ENCODE measurements around the gene NCKAP5.

Gene NCKAP5

GRCh38 chr2:132780651-132781050 is 787.6 kb downstream of the NCKAP5 start:
- no peak for DNase-seq

GRCh38 chr2:132779206-132779721 is 789.0 kb downstream of the NCKAP5 start:
- DNase-seq = no peak

GRCh38 chr2:132776287-132776686 is 792.0 kb downstream of the NCKAP5 start:
- DNase-seq = no peak

- no peak for DNase-seq
These were observed 794.1 kb downstream of the NCKAP5 start for GRCh38 chr2:132774189-132774588.

GRCh38 chr2:132773331-132773730 is 794.9 kb downstream of the NCKAP5 start:
- no peak for DNase-seq

GRCh38 chr2:132772340-132772739 is 795.9 kb downstream of the NCKAP5 start:
- no peak for DNase-seq

GRCh38 chr2:132766573-132766972 is 801.7 kb downstream of the NCKAP5 start:
- DNase-seq = no peak

GRCh38 chr2:132761437-132761836 is 806.8 kb downstream of the NCKAP5 start:
- no peak for DNase-seq

GRCh38 chr2:132760971-132761370 is 807.3 kb downstream of the NCKAP5 start:
- DNase-seq = no peak

GRCh38 chr2:132760405-132760804 is 807.9 kb downstream of the NCKAP5 start:
- DNase-seq = no peak

- DNase-seq = no peak
These were observed 809.3 kb downstream of the NCKAP5 start for GRCh38 chr2:132758995-132759394.

GRCh38 chr2:132757676-132758075 is 810.6 kb downstream of the NCKAP5 start:
- no peak for DNase-seq

GRCh38 chr2:132757002-132757589 is 811.2 kb downstream of the NCKAP5 start:
- no peak for DNase-seq

- no peak for DNase-seq
These were observed 813.3 kb downstream of the NCKAP5 start for GRCh38 chr2:132754867-132755472.

- no peak for DNase-seq
These were observed 813.9 kb downstream of the NCKAP5 start for GRCh38 chr2:132754392-132754791.

- no peak for DNase-seq
These were observed 815.6 kb downstream of the NCKAP5 start for GRCh38 chr2:132752421-132753206.

- no peak for DNase-seq
These were observed 816.4 kb downstream of the NCKAP5 start for GRCh38 chr2:132751836-132752235.

GRCh38 chr2:132750606-132751005 is 817.7 kb downstream of the NCKAP5 start:
- no peak for DNase-seq

- no peak for DNase-seq
These were observed 821.2 kb downstream of the NCKAP5 start for GRCh38 chr2:132747046-132747445.

GRCh38 chr2:132741754-132742153 is 826.5 kb downstream of the NCKAP5 start:
- no peak for DNase-seq

- no peak for DNase-seq
These were observed 828.1 kb downstream of the NCKAP5 start for GRCh38 chr2:132740081-132740720.

GRCh38 chr2:132738223-132738622 is 830.0 kb downstream of the NCKAP5 start:
- DNase-seq = no peak

- DNase-seq = no peak
These were observed 832.2 kb downstream of the NCKAP5 start for GRCh38 chr2:132736059-132736458.

All from effector CD4-positive, alpha-beta T cell (primary cell).